Measurements from ENCODE around the gene FXN. TPM values are rescaled to one million over a fixed set of nuclear protein-coding genes. Genes with fewer than 3 reads are reported as not detected.
"Not testable (repeated sequence)": the region's sequence is repeated elsewhere in the genome, so short reads cannot be mapped to it uniquely, and the experiment has no call there.

FXN gene
- total RNA-seq = 1.1 TPM

DNA sequence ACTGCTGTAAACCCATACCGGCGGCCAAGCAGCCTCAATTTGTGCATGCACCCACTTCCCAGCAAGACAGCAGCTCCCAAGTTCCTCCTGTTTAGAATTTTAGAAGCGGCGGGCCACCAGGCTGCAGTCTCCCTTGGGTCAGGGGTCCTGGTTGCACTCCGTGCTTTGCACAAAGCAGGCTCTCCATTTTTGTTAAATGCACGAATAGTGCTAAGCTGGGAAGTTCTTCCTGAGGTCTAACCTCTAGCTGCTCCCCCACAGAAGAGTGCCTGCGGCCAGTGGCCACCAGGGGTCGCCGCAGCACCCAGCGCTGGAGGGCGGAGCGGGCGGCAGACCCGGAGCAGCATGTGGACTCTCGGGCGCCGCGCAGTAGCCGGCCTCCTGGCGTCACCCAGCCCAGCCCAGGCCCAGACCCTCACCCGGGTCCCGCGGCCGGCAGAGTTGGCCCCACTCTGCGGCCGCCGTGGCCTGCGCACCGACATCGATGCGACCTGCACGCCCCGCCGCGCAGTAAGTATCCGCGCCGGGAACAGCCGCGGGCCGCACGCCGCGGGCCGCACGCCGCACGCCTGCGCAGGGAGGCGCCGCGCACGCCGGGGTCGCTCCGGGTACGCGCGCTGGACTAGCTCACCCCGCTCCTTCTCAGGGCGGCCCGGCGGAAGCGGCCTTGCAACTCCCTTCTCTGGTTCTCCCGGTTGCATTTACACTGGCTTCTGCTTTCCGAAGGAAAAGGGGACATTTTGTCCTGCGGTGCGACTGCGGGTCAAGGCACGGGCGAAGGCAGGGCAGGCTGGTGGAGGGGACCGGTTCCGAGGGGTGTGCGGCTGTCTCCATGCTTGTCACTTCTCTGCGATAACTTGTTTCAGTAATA is at the start of gene FXN:
Gene FXN (plus strand): TSS at position 315 of the 871 bp plus-strand sequence. CDS start 31 bp downstream, at position 346.
- peak; percentile 66 for DNase-seq

DNA sequence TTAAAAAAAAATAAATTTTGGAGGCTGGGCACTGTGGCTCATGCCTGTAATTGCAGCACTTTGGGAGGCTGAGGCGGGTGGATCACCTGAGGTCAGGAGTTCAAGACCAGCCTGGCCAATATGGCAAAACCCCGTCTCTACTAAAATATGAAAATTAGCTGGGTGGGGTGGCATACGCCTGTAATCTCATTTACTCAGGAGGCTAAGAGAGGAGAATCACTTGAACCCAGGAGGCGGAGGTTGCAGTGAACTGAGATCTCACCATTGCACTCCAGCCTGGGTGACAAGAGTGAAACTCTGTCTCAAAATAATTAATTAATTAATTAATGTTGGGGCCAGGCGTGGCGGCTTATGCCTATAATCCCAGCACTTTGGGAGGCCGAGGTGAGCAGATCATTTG is 48.6 kb upstream of the FXN start:
- not testable (repeated sequence) for DNase-seq

DNA sequence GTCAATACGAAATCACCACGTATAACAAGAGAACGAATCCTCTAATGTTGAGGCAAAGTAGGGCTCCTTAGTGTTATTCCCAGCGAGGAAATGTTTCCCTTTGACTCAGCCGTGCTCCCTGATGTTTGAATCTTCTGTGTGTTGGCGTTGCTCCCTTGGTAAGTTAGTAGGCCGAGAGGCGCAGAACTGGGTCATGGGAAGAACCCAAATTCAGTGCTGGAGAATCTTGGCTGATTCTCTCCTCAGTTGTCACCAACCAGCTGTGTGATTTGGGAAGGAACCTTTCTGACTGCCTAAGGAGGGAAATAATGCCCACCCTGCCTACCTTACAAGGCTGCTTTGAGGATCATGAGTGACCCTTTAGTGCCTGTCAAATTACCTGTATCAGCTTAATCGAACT is 44.1 kb upstream of the FXN start:
- no peak for DNase-seq

DNA sequence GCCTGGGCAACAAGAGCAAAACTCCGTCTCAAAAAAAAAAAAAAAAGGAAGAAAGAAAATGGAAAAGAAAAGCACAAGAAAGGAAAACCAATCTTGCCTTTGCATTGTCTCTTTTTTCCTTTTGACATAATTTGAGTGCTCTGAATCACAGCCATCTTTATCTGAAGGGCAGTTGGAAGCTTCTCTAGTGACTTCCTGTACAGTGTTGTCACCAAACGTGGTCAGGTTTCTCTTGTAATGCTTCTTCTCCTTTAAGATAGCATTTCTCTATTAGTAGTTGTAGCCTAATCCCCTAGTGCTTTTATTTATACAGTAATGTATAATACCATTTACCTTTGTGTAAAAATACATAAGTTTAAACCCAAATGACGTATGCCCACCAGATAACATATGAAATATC is 39.8 kb upstream of the FXN start:
- no peak for DNase-seq

DNA sequence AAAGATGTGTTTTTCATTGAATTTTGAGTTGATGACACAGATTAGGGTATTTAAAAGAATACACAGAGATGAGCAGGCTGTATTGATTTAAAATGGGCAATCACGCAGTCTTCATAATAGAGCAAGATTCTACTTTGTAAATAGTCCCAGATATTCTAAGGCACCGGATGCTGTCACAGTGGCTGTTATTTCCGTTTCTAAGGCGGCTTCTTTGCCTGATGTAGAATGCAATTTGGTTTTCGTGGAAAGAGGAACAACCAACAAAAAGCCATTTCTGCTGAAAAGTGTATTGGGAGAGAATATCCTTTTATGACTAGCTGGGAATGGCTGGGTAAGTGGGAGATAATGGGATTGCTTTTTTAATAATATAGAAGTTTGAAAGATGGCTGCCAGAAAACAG is 39.1 kb upstream of the FXN start:
- DNase-seq = no peak

DNA sequence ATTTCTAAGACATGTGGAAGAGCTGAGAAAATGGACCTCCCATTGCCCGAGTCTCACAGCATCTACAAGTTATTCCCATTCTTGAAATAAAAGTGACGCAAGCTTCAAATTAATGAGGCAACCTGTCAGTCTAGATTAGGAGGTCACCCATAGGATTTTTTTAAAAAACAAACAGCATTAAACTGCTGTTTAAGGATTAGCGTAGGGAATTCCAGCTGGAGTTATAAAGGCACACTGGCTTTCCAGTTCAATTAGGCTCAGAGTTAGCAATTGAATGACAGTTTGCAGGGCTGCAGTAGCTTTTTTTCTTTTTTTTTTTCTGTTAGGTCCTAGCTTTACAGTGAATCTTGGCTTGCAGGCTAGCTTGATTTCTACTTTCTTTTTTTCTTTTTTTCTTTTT is 37.9 kb upstream of the FXN start:
- DNase-seq = no peak

DNA sequence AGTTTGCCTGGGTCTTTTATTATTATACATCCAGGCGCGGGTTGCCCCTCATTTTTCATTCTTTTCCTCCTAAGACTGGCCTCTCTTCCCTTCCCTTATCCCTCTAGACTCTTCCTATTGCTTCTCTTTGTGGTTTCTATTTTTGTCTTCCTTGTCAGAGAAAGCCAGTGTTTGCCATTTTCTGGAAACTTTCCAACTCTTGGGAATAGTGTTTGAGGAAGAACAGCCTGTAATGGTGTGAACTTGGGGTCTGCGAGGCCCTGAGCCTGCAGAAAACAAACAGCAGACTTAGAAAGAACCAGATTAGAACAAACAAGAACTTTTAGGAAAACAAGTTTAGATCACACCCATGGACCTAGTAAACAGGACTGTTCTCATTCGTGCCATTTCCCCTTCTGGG is 37.2 kb upstream of the FXN start:
- DNase-seq = no peak

DNA sequence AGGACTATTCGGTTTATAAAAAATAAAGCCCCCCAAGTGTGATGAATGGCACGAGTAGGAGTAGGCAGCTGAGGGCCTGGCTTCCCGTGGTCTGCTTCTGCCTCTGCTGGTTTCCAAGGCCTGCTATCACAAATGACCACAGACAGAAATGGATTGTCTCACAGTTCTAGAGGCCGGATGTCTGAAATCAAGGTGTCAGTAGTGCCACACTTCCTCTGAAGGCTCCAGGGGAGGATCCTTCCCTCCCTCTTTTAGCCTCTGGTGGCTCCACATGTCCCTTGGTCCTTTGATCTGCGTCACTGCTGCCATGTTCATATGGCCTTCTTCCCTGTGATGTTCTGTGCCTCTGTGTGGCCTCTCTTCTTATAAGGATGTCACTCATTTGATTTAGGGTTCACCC is 36.7 kb upstream of the FXN start:
- no peak for DNase-seq

DNA sequence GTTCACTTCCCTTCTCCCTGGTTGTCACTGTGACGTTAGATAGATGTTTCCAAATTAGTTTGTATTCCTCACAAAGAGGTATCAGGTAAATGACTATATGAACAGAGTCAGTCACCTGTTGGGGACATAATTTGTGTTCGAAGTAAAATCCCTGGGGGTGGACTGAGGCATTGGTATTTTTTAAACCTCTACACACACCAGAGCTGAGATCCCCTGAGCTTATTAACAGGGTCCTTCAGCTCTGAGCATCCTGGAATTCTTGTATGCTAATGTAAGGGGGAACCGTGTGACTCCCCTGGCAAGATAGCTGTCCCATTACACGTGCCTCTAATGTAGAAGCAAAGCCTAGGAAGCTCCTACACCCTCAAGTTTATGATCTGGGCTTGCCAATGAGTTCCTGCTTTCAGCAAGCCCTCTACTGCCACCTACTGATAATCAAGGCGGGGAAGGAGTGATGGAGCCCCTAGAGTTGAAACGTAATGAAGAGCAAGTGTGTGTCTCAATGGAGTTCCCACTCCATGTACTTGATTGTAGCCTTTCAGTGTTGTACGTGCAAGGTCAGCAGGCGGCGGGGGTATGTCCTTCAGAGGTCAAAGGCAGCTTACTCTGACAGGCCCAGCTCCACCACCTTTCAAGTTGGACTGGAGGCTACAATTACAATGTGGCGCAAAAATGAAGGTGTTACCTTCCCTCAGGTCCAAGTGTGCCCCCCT is 36.0 kb upstream of the FXN start:
- DNase-seq = peak; percentile 49

DNA sequence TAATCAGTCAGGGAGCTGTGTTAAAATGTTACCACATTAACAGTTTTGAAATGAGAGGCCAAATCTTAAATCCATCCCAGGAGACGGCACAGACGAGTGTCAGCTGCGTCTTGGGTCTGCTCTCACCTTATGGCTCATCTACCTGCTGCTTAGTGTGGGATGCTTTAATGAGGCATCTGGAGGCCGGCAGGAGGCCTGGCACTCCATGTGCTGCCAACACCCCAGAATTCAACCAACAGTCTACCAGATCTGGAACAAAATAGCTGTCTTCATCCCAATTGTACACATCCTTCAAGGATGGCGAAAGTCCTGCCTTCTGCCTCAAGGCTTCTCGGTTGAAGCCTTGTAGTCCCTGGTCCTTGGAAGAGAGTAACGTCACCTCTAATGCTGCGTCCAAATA is 33.6 kb upstream of the FXN start:
- no peak for DNase-seq

DNA sequence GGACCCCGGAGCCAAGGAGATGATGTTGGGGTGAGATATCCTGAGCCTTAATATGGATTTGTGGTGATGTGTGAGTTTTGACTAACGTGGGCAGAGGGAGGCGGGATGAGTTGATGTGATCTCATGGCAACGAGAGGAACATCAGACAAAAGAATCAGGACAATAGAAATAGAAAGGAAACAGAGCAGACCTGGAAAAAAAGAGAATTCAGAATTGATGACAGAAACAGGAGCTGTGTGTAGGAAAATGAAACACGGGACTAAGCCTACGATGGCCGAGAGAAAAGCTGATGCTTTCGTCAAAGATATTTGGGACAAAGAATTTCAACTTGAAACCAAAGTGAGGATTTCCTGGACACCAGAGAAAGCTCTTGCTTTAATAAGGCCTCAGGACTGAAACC is 32.5 kb upstream of the FXN start:
- no peak for DNase-seq

DNA sequence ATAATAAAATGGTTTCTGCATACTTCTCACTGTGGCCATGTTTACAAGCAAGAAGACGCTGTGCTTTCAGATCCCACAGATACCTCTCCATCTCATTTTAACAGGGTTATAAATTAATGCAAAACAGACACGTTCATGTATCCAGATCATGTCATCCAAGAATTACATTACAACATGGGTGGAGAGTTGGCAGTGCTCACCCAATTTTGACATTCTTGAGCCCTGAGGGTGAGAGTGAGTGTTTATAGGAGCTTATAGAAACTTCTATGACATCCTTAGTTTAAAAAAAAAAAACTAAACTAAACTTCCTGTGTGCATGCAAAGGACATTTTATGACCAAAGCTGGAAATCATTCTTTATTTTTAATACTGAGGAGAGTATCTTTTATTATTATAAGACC is 30.7 kb upstream of the FXN start:
- DNase-seq = no peak

DNA sequence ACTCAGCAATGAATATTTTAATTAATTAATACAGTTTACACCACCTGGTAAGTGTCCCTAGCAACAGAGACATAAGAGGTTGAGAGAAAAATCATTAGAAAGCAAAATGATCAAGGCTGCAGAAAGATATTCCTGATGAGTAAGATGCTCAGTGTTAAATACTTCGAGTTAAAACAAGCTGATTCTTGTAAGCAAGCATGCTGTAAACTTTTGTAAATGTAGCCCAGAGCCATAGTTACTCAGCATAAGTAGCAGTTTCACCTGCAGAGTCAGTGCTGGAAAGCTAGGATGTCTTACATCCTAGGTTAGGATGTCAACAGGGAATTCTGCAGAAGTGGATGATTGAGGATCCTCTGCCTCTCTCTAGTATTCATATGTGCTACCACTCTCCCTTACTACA is 25.8 kb upstream of the FXN start:
- no peak for DNase-seq

DNA sequence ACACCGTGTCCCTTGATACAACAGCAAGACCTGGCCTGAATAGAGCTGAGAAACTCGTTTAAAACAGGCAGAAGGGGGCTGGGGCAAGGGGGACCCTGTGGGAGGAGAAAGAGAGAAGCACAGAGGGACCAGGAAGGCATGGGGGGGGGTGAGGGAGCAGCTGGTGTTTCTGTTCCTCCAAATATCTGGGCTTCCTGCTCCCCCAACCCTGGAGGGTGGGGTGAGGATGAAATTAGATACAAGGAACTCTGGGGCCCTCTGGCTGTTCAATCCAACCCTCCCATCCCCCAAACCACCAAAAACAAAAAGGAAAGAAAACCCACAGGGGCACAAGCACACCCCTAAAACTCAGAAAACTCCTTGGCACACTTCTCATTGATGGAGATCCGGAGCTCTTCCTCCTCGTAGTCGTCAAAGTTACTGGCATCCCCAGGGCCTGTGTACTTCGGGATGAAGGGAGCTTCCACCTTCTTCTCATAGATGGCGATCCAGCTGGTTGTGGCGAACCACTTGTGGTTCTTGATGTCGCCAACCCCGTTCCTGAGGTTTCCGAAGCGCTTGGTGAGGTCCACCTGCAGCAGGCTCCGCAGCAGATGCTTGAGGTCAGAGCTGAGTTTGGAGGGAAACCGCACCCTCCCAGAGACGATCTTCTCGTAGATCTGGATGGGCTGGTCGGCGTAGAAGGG is 22.7 kb upstream of the FXN start:
- DNase-seq = no peak

DNA sequence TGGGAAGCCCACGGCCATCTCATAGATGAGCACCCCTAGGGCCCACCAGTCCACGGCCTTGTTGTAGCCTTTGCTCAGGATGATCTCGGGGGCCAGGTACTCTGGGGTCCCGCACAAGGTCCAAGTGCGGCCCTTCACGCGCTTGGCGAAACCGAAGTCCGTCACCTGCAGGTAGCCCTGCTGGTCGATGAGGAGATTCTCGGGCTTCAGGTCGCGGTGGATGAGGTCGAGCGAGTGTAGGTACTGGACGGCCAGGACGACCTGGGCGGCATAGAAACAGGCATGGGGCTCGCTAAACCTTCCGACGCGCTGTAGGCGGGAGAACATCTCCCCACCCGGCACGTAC is 22.2 kb upstream of the FXN start:
- DNase-seq = no peak

DNA sequence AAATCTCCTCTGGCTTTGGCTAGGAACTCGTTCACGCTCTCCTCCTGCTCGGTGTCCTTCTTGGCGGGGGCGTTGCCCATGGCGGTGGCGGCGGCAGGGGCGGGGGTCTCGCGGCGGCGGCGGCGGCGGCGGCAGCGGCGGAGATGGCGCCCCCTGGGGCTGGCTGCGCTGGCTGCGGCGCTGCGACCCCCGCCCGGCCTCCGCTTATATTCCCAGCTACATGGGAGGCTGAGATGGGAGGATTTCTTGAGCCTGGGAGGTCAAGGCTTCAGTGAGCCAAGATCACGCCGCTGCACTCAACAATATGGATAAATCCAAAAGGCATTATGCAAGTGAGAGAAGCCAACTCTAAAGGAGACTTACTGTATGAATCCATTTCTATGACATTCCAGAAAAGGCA is 21.5 kb upstream of the FXN start, which contains the start of gene PRKACG:
Gene PRKACG (minus strand): TSS at position 101 of the 400 bp plus-strand sequence. CDS start 21 bp downstream, at position 80.
- DNase-seq = no peak

DNA sequence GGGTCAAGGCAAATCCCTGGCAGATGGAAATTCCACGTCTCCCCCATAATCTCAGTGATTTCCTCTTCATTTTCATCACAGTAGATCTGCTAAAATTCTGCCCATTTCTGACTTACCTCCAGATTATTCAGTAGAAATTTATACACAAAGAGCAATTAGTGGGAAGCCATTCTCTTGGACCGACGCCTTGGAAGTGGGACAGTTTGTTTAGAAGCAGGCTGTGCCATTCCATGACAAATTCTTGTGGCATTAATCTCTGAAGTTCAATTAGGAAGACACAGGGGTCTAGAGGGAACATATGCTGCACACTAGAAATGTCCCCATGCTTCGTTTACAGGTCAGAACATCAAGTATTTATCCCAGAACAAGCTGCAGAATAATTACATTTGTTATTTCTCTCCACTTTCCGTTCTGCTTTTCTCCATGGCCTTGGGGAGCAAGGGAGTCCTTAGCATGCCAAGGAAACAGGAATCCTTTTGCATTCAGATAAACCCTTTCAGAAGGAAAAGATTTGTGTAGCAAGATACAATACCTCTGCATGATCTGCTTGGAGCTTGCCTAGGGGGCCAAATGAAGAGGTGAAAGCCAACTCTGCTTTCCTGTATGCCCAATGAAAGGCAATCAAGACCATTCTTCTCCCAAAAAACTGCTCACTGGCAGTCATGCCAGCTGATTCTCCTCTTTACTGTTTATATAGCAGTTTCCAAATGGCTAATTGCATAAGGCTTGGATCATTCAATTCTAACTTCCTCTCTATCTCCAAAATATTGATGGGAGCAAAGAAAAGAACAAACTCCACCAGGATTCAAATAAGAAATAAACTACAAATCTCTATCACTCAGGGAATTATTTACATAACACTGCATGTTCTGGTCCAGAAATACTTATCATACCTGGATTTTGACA is 19.1 kb upstream of the FXN start:
- DNase-seq = no peak

DNA sequence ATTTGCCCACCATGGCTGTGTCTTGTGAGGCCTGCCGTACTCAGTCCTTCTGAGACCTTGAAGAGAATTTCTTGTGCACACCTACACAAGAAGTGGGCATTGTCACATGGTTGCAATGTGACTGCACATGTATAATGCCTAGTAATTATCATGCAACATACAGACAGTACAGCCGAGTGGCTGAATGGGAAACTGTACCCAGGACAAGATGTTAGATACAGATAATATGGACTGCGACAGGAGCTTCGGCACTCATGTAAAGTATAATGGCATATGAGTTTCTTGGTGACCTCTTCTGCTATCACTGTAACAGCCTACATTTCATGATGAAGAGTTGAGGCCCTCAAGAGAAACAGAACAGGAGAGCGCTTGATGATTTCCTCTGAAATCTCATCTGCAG is 16.8 kb upstream of the FXN start:
- DNase-seq = no peak

DNA sequence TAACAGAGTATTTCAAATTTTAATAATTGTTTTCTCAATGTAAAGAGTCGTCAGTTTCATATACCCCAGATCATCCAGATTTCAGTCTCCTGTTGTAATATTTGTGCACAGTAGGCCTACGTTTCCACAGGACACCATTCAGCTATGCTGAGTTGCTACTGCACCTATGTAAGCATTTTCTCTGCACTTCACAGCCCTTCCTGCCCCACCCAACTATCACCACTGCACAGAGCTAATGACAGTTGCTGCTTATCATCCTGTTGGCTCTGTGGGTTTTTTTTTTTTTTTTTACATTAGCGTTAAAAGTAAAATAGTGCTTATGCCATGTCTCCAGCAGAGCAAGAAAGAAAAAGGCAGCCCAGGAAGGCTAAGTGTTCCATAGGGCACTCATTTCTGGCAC is 15.7 kb upstream of the FXN start:
- no peak for DNase-seq

DNA sequence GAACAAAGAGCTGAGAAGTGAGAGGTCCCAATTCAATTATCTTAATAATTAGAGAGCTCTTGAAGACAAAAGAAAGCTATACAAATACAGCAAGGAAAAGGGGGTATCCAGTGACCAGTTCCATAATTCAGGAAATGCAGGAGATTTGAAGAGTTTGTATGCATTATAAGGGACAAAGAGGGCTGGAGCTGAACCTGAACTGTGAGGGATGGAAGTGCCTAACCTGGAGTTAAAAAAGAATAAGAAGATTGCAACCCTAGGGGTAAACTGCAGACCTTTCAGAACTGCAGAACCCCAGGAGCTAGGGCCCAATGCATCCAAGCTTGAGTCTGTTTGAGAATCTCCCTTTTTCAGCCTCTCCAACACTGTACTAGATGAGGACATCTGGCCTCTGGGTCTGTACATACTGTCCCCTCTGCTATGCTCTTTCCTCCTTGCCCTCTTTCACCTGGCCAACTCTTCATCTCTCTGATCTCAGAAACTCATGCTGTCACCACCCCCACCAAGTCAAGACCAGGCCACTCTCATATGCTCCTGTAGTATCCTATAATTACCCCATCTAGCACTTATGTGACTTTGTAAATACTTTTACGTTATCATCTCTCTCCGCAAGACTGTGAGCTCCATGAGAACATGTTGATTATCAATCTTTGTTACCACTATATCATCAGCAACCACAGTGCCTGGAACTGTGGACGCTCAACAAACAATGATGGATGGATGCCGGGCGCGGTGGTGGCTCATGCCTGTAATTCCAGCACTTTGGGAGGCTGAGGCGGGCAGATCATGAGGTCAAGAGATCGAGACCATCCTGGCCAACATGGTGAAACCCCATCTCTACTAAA is 15.0 kb upstream of the FXN start:
- DNase-seq = no peak

DNA sequence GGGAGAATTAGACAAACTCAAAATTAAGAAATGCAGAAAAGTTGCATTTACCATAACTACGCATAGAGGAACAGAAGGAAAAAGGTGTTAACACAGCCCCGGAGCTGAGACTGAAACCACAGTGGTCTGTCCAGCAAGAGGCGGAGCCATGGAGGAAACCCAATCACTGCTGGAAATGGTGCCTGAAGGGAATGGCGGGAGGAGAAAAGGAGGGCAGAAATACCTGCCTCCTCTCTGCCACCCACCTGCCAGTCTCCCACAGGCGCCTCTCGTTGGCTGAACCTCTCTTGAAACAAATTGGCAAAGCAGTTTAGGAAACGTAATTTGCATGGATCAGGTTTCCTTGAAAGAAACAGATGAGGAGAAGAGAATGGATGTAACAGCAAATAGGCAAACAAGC is 11.9 kb upstream of the FXN start:
- DNase-seq = no peak

Measured in occipital lobe (tissue), 2 donors.